Endometrium (tissue), 2 donors: ENCODE data around the gene B3GNT7.
"Not testable (repeated sequence)": the region's sequence is repeated elsewhere in the genome, so short reads cannot be mapped to it uniquely, and the experiment has no call there.

Experiments used
- FAIRE-seq: peaks from 2 replicates; lab custom pipeline; 2012; peaks lifted over from hg19 to GRCh38; lab: Jason Lieb, UNC
- donor health status: control.
- donor health status: control.

B3GNT7 gene

GRCh38 chr2:231395188-231396057, at the start of gene B3GNT7:
Gene B3GNT7, plus strand, starts transcription at chr2:231395710. Its CDS starts 94 bp downstream, at chr2:231395804.
- no peak for FAIRE-seq

- FAIRE-seq = no peak
These were observed 48.4 kb upstream of the B3GNT7 start for GRCh38 chr2:231347081-231347480.

GRCh38 chr2:231347638-231348037, 47.9 kb upstream of the B3GNT7 start:
- no peak for FAIRE-seq

GRCh38 chr2:231348173-231348572, 47.3 kb upstream of the B3GNT7 start:
- FAIRE-seq = no peak

- no peak for FAIRE-seq
These were observed 46.7 kb upstream of the B3GNT7 start for GRCh38 chr2:231348704-231349373.

GRCh38 chr2:231349374-231349735, 46.2 kb upstream of the B3GNT7 start:
- not testable (repeated sequence) for FAIRE-seq

- FAIRE-seq = no peak
These were observed 43.9 kb upstream of the B3GNT7 start for GRCh38 chr2:231351648-231352047.

GRCh38 chr2:231353469-231353868, 42.0 kb upstream of the B3GNT7 start:
- FAIRE-seq = no peak

GRCh38 chr2:231355508-231356465, 39.7 kb upstream of the B3GNT7 start:
- no peak for FAIRE-seq

- no peak for FAIRE-seq
These were observed 39.1 kb upstream of the B3GNT7 start for GRCh38 chr2:231356466-231356844.

GRCh38 chr2:231357048-231357447, 38.5 kb upstream of the B3GNT7 start:
- FAIRE-seq = no peak

- FAIRE-seq = no peak
These were observed 37.6 kb upstream of the B3GNT7 start for GRCh38 chr2:231357931-231358330.

- no peak for FAIRE-seq
These were observed 36.1 kb upstream of the B3GNT7 start for GRCh38 chr2:231359441-231359840.

GRCh38 chr2:231359948-231360347, 35.6 kb upstream of the B3GNT7 start:
- FAIRE-seq = no peak

GRCh38 chr2:231360401-231360800, 35.1 kb upstream of the B3GNT7 start:
- FAIRE-seq = no peak

GRCh38 chr2:231360881-231361371, 34.6 kb upstream of the B3GNT7 start:
- FAIRE-seq = no peak

- FAIRE-seq = no peak
These were observed 33.6 kb upstream of the B3GNT7 start for GRCh38 chr2:231361701-231362554.

GRCh38 chr2:231362555-231363184, 32.8 kb upstream of the B3GNT7 start:
- FAIRE-seq = no peak

- no peak for FAIRE-seq
These were observed 31.4 kb upstream of the B3GNT7 start for GRCh38 chr2:231364061-231364460.

- no peak for FAIRE-seq
These were observed 30.3 kb upstream of the B3GNT7 start for GRCh38 chr2:231364961-231365810.
